GM18499 (cell line): ENCODE measurements around the gene C22orf15.

ENCODE experiments used
- ATAC-seq: cut with Tn5 transposase; IDR thresholded peaks from one replicate; pipeline ENCODE4 v1.9.1; 2021; ENCODE audit warnings: moderate number of reproducible peaks; ENCODE audit not compliant: insufficient read depth, unreplicated experiment

C22orf15 gene

GRCh38 chr22:23786752-23787599 is 24.2 kb downstream of the C22orf15 start, which contains the start of gene SMARCB1:
SMARCB1 (plus strand) TSS chr22:23786966; CDS start chr22:23787170, 204 bp downstream.
- ATAC-seq, result no peak

GRCh38 chr22:23787600-23787896 is 24.8 kb downstream of the C22orf15 start:
- ATAC-seq, result no peak

- no peak for ATAC-seq
These were observed 25.1 kb downstream of the C22orf15 start for GRCh38 chr22:23787910-23788309.

GRCh38 chr22:23789121-23789520 is 26.3 kb downstream of the C22orf15 start:
- no peak for ATAC-seq

GRCh38 chr22:23789638-23790037 is 26.8 kb downstream of the C22orf15 start:
- no peak for ATAC-seq

GRCh38 chr22:23790819-23791737 is 28.3 kb downstream of the C22orf15 start:
- ATAC-seq, result no peak

GRCh38 chr22:23791738-23792645 is 29.2 kb downstream of the C22orf15 start:
- no peak for ATAC-seq

GRCh38 chr22:23793326-23793725 is 30.5 kb downstream of the C22orf15 start:
- no peak for ATAC-seq

- ATAC-seq, result no peak
These were observed 33.7 kb downstream of the C22orf15 start for GRCh38 chr22:23796461-23796860.

- ATAC-seq, result no peak
These were observed 37.8 kb downstream of the C22orf15 start for GRCh38 chr22:23800297-23801237.

- no peak for ATAC-seq
These were observed 38.5 kb downstream of the C22orf15 start for GRCh38 chr22:23801238-23801821.

GRCh38 chr22:23801886-23802377 is 39.1 kb downstream of the C22orf15 start:
- no peak for ATAC-seq

GRCh38 chr22:23803001-23803819 is 40.4 kb downstream of the C22orf15 start:
- no peak for ATAC-seq

GRCh38 chr22:23804781-23805291 is 42.0 kb downstream of the C22orf15 start:
- ATAC-seq, result no peak

- ATAC-seq, result no peak
These were observed 44.0 kb downstream of the C22orf15 start for GRCh38 chr22:23806837-23807236.

- ATAC-seq, result no peak
These were observed 49.6 kb downstream of the C22orf15 start for GRCh38 chr22:23812378-23812777.
